Neuronal stem cell (in vitro differentiated cells): ENCODE results near the gene VPREB3.

Experiments used
- DNase-seq: peaks from one replicate; pipeline ENCODE4 v3.0.0-alpha.2; 2013; ENCODE audit warnings: low spot score
- H2AFZ ChIP-seq: one replicate; pipeline ENCODE4 v1.6.1; 2013; ENCODE audit warnings: mild to moderate bottlenecking, low read length, inconsistent platforms
- H2AK5ac ChIP-seq: 2 replicates; pipeline ENCODE4 v1.6.1; 2013; ENCODE audit warnings: low read depth, mild to moderate bottlenecking, inconsistent platforms, low read length, moderate library complexity, mixed read lengths
- H2BK120ac ChIP-seq: 2 replicates; pipeline ENCODE4 v1.6.1; 2013; ENCODE audit warnings: low read depth, mild to moderate bottlenecking, inconsistent platforms, low read length, moderate library complexity, mixed read lengths
- H2BK12ac ChIP-seq: one replicate; pipeline ENCODE4 v1.6.1; 2013; ENCODE audit warnings: low read length, inconsistent platforms
- H2BK15ac ChIP-seq: 2 replicates; pipeline ENCODE4 v1.6.1; 2013; ENCODE audit warnings: mild to moderate bottlenecking, low read length, inconsistent platforms, mixed read lengths
- H2BK5ac ChIP-seq: one replicate; pipeline ENCODE4 v1.6.1; 2013; ENCODE audit warnings: inconsistent platforms, mild to moderate bottlenecking, low read length, moderate library complexity
- H3K14ac ChIP-seq: one replicate; pipeline ENCODE4 v1.6.1; 2013; ENCODE audit warnings: low read length, inconsistent platforms
- H3K18ac ChIP-seq: 2 replicates; pipeline ENCODE4 v1.6.1; 2013; ENCODE audit warnings: low read length, inconsistent platforms
- H3K23ac ChIP-seq: 2 replicates; pipeline ENCODE4 v1.6.1; 2013; ENCODE audit warnings: low read depth, mild to moderate bottlenecking, mixed read lengths, low read length, inconsistent platforms; ENCODE audit not compliant: poor library complexity
- H3K27ac ChIP-seq: replicated peaks from 3 replicates; pipeline ENCODE4 v1.5.1; 2013; ENCODE audit warnings: low read length, inconsistent platforms
- H3K27me3 ChIP-seq, 3 experiments: 2 replicates each; pipeline ENCODE4 v1.6.1; 2013; ENCODE audit warnings: low read length in 3 of 3, mild to moderate bottlenecking in 2 of 3, inconsistent platforms in 1 of 3, low read depth in 1 of 3, mixed read lengths in 1 of 3, moderate library complexity in 1 of 3; ENCODE audit not compliant: control insufficient read depth in 3 of 3, insufficient read depth in 3 of 3
- H3K36me3 ChIP-seq, 2 donors: replicated peaks in 1 of 2; 2 replicates each; pipeline ENCODE4 v1.6.1; 2013; ENCODE audit warnings: low read length in 2 of 2; ENCODE audit not compliant: control insufficient read depth in 2 of 2, insufficient read depth in 2 of 2
- H3K4ac ChIP-seq: 2 replicates; pipeline ENCODE4 v1.6.1; 2013; ENCODE audit warnings: inconsistent platforms, mild to moderate bottlenecking, low read length, moderate library complexity
- H3K4me1 ChIP-seq, 2 donors: 1 replicate in 1 of 2; 2 replicates in 1 of 2; pipeline ENCODE4 v1.6.1; 2013; ENCODE audit warnings: low read length in 2 of 2, low read depth in 1 of 2; ENCODE audit not compliant: control insufficient read depth in 2 of 2, insufficient read depth in 1 of 2
- H3K4me2 ChIP-seq: one replicate; pipeline ENCODE4 v1.6.1; 2013; ENCODE audit warnings: mild to moderate bottlenecking, low read length, inconsistent platforms; ENCODE audit not compliant: insufficient read depth, poor library complexity, severe bottlenecking
- H3K4me3 ChIP-seq, 2 donors: 2 replicates each; pipeline ENCODE4 v1.5.1; 2013; ENCODE audit warnings: low read length in 2 of 2, mild to moderate bottlenecking in 2 of 2, inconsistent platforms in 1 of 2, moderate library complexity in 1 of 2
- H3K79me1 ChIP-seq: one replicate; pipeline ENCODE4 v1.6.1; 2013; ENCODE audit warnings: low read depth, mild to moderate bottlenecking, inconsistent platforms, low read length, moderate library complexity
- H3K9ac ChIP-seq: one replicate; pipeline ENCODE4 v1.6.1; 2013; ENCODE audit warnings: mild to moderate bottlenecking, low read depth, low read length, inconsistent platforms; ENCODE audit not compliant: poor library complexity
- H3K9me3 ChIP-seq, 2 donors: replicated peaks in 1 of 2; 2 replicates each; pipeline versions ENCODE3 to v1.6.1; 2013; ENCODE audit warnings: low read length in 2 of 2, mild to moderate bottlenecking in 2 of 2, inconsistent platforms in 1 of 2, low read depth in 1 of 2, mixed read lengths in 1 of 2, moderate library complexity in 1 of 2; ENCODE audit not compliant: control insufficient read depth in 2 of 2, insufficient read depth in 1 of 2
- H4K8ac ChIP-seq: one replicate; pipeline ENCODE4 v1.6.1; 2013; ENCODE audit warnings: low read depth, mild to moderate bottlenecking, inconsistent platforms, low read length, moderate library complexity
- H4K91ac ChIP-seq: one replicate; pipeline ENCODE4 v1.6.1; 2013; ENCODE audit warnings: low read length, low read depth, mild to moderate bottlenecking, inconsistent platforms; ENCODE audit not compliant: poor library complexity
- WGBS, 2 donors: extraction: QIAGEN DNeasy Blood & Tissue Kit; methylation state at CpG; one replicate each; pipeline ENCODE4 v1.1.7; 2013; ENCODE audit warnings: missing lambda C conversion rate in 2 of 2, mixed read lengths in 1 of 2; ENCODE audit not compliant: insufficient read length in 2 of 2, insufficient replicate concordance in 1 of 2; ENCODE audit errors: extremely low coverage in 2 of 2; 5-methylcytosine and 5-hydroxymethylcytosine counted together

VPREB3 gene

DNA sequence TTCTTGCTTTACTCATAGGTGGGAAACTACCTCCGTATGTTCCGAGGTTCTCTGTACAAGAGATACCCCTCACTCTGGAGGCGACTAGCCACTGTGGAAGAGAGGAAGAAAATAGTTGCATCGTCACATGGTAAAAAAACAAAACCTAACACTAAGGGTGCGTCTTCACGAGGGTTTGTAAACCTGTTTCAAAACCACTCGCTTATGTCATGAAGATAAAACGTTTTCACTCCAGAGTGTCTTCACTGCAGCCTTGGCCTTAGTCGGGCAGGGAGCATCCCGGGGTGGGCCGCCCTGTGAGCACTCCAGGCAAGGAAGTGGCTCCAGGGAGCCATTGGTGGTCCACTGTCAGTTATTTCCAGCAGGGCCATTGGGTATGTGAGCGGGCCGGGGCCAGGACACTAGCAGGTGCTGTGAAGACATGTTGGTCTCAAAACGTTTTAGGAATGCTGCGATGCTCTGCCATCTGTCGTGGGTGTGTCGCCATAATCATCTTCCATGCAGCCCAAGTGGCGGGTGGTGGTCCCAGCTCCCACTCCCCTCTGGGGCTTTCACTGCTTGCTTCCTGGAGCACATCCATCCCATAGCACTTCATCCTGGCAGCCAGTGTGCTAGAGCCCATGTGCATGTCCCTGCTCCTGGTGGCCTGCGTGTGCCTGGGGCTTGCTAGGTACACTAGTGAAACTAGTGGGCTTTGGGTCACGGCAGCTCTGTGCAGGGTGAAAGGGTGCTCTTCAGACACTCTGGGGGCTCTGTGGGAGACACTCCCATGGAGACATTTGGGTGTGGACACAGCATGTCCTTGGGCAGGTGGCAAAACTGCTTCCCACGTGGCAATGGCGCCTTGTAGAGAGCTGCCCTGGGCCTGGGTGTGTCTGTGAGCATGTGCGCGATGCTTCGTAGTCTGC, 37.8 kb upstream of the VPREB3 start:
- Histone ChIP-seq H3K18ac (no peak overlapping the region), H3K79me1 (peaks cover 17% of the 10 kb centered on the region), H2BK12ac (no peak overlapping the region), H2AFZ (no peak overlapping the region), H4K8ac (no peak overlapping the region), H4K91ac (no peak overlapping the region), H3K4me2 (no peak overlapping the region), H3K4ac (no peak overlapping the region), H3K27me3 (no peaks in the 10 kb centered on the region), H3K27ac (no peak overlapping the region), H3K14ac (no peak overlapping the region), H3K9ac (no peak overlapping the region), H2BK15ac (no peak overlapping the region), H3K36me3 (peaks cover 27 to 83% of the 10 kb centered on the region in 2 donors), H3K9me3 (no peaks in the 10 kb centered on the region), H2BK5ac (no peak overlapping the region), H3K23ac (no peak overlapping the region), H2BK120ac (no peak overlapping the region), H3K4me3 (no peak overlapping the region), H3K4me1 (peaks cover 3 to 7% of the 10 kb centered on the region in 2 donors), H2AK5ac (no peak overlapping the region)
- WGBS, 2 donors, result no CpG with 5 or more reads among the region's 25 CpGs
- no peak for DNase-seq

DNA sequence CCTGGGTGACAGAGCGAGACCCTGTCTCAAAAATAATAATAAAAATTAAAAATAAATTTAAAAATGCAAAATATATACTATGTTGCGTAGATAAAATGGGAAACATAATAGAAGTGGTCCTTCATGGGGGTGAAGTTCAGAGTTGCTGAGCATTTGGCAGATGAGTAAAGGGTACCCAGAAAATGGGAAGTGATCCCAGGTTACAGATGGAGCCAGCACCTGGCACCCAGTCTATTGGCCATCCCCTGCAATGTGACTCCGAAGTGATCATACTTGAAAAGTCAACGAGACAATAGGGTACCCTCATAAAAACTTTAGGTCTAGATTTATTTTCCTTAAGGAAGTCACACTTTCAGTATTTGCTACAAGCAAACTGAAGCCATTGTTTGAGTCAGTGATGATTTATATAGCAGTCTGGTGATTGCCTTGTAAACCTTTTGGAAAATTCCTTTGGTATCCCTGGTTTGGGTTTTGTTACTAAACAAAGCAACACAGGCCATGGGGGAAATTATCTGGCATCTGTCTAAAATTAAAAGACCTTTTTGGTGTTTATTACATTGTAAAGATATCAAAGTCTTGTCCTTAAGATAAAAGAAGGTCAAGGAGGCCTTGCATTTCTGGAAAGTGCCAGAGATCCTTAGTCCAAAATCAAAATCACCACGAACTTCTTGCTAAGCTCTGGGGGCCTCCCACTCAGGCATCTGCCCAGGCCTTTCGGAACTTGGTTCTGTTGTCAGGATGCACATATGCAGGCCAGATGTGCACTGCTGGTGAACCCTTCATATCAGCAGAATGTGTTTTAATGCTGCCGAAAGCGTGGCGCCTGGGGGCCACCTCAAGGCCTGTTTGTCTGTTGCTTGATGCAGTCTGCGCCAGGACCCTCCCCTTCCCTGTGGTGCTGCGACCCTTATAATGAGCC, 36.9 kb upstream of the VPREB3 start:
- H4K91ac ChIP-seq, result no peak overlapping the region
- no peak for DNase-seq
- H3K9ac ChIP-seq, result no peak overlapping the region
- H3K4me2 ChIP-seq, result no peak overlapping the region
- H2BK5ac ChIP-seq, result no peak overlapping the region
- no peak overlapping the region for H4K8ac ChIP-seq
- no peaks in the 10 kb centered on the region for H3K9me3 ChIP-seq
- WGBS, 2 donors, result no CpG with 5 or more reads among the region's 11 CpGs
- H2AK5ac ChIP-seq, result no peak overlapping the region
- no peaks in the 10 kb centered on the region for H3K27me3 ChIP-seq
- peaks cover 6 to 11% of the 10 kb centered on the region in 2 donors for H3K4me1 ChIP-seq
- no peak overlapping the region for H3K14ac ChIP-seq
- no peak overlapping the region for H3K27ac ChIP-seq
- no peak overlapping the region for H2BK15ac ChIP-seq
- H2AFZ ChIP-seq, result no peak overlapping the region
- no peak overlapping the region for H3K23ac ChIP-seq
- no peak overlapping the region for H2BK12ac ChIP-seq
- H3K4me3 ChIP-seq, result no peak overlapping the region
- no peak overlapping the region for H3K4ac ChIP-seq
- H3K79me1 ChIP-seq, result peaks cover 17% of the 10 kb centered on the region
- H3K18ac ChIP-seq, result no peak overlapping the region
- no peak overlapping the region for H2BK120ac ChIP-seq
- peaks cover 20 to 75% of the 10 kb centered on the region in 2 donors for H3K36me3 ChIP-seq

DNA sequence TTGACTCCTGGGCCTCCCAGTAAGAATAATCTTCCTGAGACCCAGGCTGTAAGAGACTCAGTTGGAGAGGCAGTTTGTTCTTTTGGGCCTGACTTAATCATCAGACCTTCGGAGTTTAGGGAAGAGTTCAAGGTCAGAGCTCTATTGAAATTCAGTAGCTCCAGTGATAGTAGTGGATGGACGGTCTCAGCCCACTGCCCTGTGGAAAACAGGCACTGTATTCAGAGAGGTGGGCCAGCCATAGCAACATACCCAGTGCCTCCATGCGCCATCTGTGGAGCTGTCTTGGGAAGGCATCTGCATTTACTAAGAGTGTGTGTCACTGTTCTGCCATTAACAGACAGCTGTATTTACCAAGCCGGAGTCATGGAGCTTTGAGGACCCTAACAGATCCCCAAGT, 35.4 kb upstream of the VPREB3 start:
- Histone ChIP-seq H4K8ac (no peak overlapping the region), H3K36me3 (peaks cover 15 to 62% of the 10 kb centered on the region in 2 donors), H3K18ac (no peak overlapping the region), H3K79me1 (peaks cover 17% of the 10 kb centered on the region), H3K9me3 (no peaks in the 10 kb centered on the region), H3K23ac (no peak overlapping the region), H2AFZ (no peak overlapping the region), H3K27ac (no peak overlapping the region), H3K4ac (no peak overlapping the region), H3K4me2 (no peak overlapping the region), H4K91ac (no peak overlapping the region), H2BK120ac (no peak overlapping the region), H2BK15ac (no peak overlapping the region), H3K4me3 (peak overlapping the region in 1 of 2 donors; percentile 10), H2BK5ac (no peak overlapping the region), H3K27me3 (no peaks in the 10 kb centered on the region), H3K14ac (no peak overlapping the region), H2BK12ac (no peak overlapping the region), H3K9ac (no peak overlapping the region), H3K4me1 (peaks cover 6 to 11% of the 10 kb centered on the region in 2 donors), H2AK5ac (no peak overlapping the region)
- WGBS, 2 donors, result no CpG with 5 or more reads among the region's 4 CpGs
- DNase-seq, result no peak

DNA sequence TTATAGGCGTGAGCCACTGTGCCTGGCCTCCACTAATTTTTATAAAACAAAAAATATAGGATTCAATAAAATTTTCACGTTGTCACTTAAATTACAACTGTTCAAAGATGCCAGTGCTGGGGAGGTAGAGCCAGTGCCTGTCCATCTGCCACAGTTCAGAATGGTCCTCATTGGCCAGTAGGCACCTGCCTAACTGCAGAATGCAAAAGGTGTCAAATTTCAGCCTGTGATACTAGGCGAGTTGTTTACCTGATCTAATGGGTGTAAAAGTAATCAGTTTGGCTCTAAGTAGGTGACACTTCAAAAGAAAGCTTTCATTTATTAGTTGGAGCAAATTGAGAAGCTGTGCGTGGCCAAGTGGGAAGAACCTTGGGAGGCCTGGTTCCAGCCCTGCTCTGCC, 34.9 kb upstream of the VPREB3 start:
- Histone ChIP-seq H4K8ac (no peak overlapping the region), H3K4me2 (no peak overlapping the region), H2AFZ (no peak overlapping the region), H3K4ac (no peak overlapping the region), H3K4me1 (peaks cover 6 to 11% of the 10 kb centered on the region in 2 donors), H3K36me3 (peaks cover 15 to 56% of the 10 kb centered on the region in 2 donors), H3K79me1 (peaks cover 17% of the 10 kb centered on the region), H3K4me3 (no peak overlapping the region), H2BK5ac (no peak overlapping the region), H2AK5ac (no peak overlapping the region), H3K18ac (no peak overlapping the region), H2BK120ac (no peak overlapping the region), H4K91ac (no peak overlapping the region), H2BK12ac (no peak overlapping the region), H3K9ac (no peak overlapping the region), H3K23ac (no peak overlapping the region), H3K9me3 (no peaks in the 10 kb centered on the region), H2BK15ac (no peak overlapping the region), H3K27ac (no peak overlapping the region), H3K14ac (no peak overlapping the region), H3K27me3 (no peaks in the 10 kb centered on the region)
- no peak for DNase-seq
- WGBS, 2 donors, result no CpG with 5 or more reads among the region's 4 CpGs
